NCI-H1092 (cell line): ENCODE measurements around the gene LSAMP.

ENCODE experiments used
- DNase-seq: peaks from one replicate; lab custom pipeline; 2025; lab: John Stamatoyannopoulos, UW

Gene LSAMP

GRCh38 chr3:115836944-115837343 is 608.3 kb downstream of the LSAMP start:
- DNase-seq, result no peak

- DNase-seq, result no peak
Measured at GRCh38 chr3:115835946-115836345, 609.3 kb downstream of the LSAMP start.

GRCh38 chr3:115834068-115834467 is 611.2 kb downstream of the LSAMP start:
- no peak for DNase-seq

GRCh38 chr3:115833074-115833473 is 612.2 kb downstream of the LSAMP start:
- no peak for DNase-seq

- no peak for DNase-seq
Measured at GRCh38 chr3:115832265-115832664, 613.0 kb downstream of the LSAMP start.

GRCh38 chr3:115831864-115832263 is 613.4 kb downstream of the LSAMP start:
- no peak for DNase-seq

GRCh38 chr3:115830764-115831395 is 614.4 kb downstream of the LSAMP start:
- no peak for DNase-seq

GRCh38 chr3:115828401-115828800 is 616.9 kb downstream of the LSAMP start:
- DNase-seq, result no peak

GRCh38 chr3:115827495-115827894 is 617.8 kb downstream of the LSAMP start:
- no peak for DNase-seq

- DNase-seq, result no peak
Measured at GRCh38 chr3:115825046-115825445, 620.2 kb downstream of the LSAMP start.

GRCh38 chr3:115823083-115823482 is 622.2 kb downstream of the LSAMP start:
- DNase-seq, result no peak

GRCh38 chr3:115822579-115822978 is 622.7 kb downstream of the LSAMP start:
- DNase-seq, result no peak

- DNase-seq, result peak; percentile 75
Measured at GRCh38 chr3:115819785-115820384, 625.4 kb downstream of the LSAMP start.

GRCh38 chr3:115814778-115815380 is 630.4 kb downstream of the LSAMP start:
- peak; percentile 54 for DNase-seq

GRCh38 chr3:115814006-115814405 is 631.3 kb downstream of the LSAMP start:
- DNase-seq, result no peak

GRCh38 chr3:115808816-115809215 is 636.5 kb downstream of the LSAMP start:
- DNase-seq, result no peak

GRCh38 chr3:115808244-115808643 is 637.0 kb downstream of the LSAMP start:
- DNase-seq, result no peak

- DNase-seq, result no peak
Measured at GRCh38 chr3:115806501-115806900, 638.8 kb downstream of the LSAMP start.

GRCh38 chr3:115805520-115805919 is 639.8 kb downstream of the LSAMP start:
- DNase-seq, result no peak

GRCh38 chr3:115804713-115805119 is 640.6 kb downstream of the LSAMP start:
- no peak for DNase-seq

- no peak for DNase-seq
Measured at GRCh38 chr3:115804200-115804599, 641.1 kb downstream of the LSAMP start.

- no peak for DNase-seq
Measured at GRCh38 chr3:115803661-115804060, 641.6 kb downstream of the LSAMP start.

- DNase-seq, result no peak
Measured at GRCh38 chr3:115800489-115801075, 644.7 kb downstream of the LSAMP start.
